Activated T-helper 17 cell treated with anti-CD3 and anti-CD28 coated beads, Interleukin-2, amount 50 U/mL, for 72 hours (primary cell): Measurements from ENCODE around the gene PLEKHA1. TPM values are rescaled to one million over a fixed set of nuclear protein-coding genes. Genes with fewer than 3 reads are reported as not detected.
A peak's percentile ranks its signal among the peaks of the same experiment; 100 is the strongest.

Source experiments
- ATAC-seq: fragments of 150-1000 bp; cut with Tn5 transposase; replicated peaks from 2 replicates; pipeline ENCODE4 v1.10.0; 2021; ENCODE audit warnings: mild to moderate bottlenecking, moderate library complexity
- H3K27ac Mint-ChIP-seq: one replicate; pipeline ENCODE4 v1.8.0; 2022; ENCODE audit warnings: mixed read lengths
- H3K27me3 Mint-ChIP-seq: one replicate; pipeline ENCODE4 v1.8.0; 2022; ENCODE audit warnings: mixed read lengths
- H3K36me3 Mint-ChIP-seq: one replicate; pipeline ENCODE4 v1.8.0; 2022; ENCODE audit warnings: low read depth, mild to moderate bottlenecking, mixed read lengths
- H3K4me1 Mint-ChIP-seq: one replicate; pipeline ENCODE4 v1.8.0; 2022; ENCODE audit warnings: mixed read lengths
- H3K4me3 Mint-ChIP-seq: one replicate; pipeline ENCODE4 v1.8.0; 2022; ENCODE audit warnings: mild to moderate bottlenecking, mixed read lengths
- H3K9me3 Mint-ChIP-seq: one replicate; pipeline ENCODE4 v1.8.0; 2022; ENCODE audit warnings: mixed read lengths
- total RNA-seq, 2 donors: library from RNA; stranded (reverse); gene quantifications; one replicate each; pipeline ENCODE4 v1.2.3, GENCODE V29; 2022

PLEKHA1 gene
- total RNA-seq, 2 donors from 2014 or later, result 2.4 to 13.9 TPM

DNA sequence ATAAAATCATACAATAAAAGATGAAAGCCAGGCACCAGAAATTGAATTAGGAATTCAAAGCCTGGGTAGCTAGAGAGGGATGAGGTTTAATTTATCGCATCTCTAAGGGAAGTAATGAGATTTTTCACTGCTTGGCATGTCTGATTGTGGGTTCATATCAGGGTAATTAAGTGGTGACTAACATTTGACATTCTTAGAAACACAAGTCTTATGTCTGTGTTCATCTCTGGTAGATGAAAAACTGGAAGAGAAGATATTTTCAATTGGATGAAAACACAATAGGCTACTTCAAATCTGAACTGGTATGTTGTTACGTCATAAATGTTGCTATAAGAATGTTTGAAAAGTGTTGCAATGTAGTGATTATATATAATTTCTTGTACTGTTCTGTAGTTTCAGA is 43.2 kb downstream of the PLEKHA1 start:
- ATAC-seq, result no peak
- Mint-ChIP-seq H3K36me3 (peaks cover 52% of the 10 kb centered on the region), H3K4me1 (peaks cover 28% of the 10 kb centered on the region), H3K4me3 (peak overlapping the region; percentile 46), H3K27me3 (no peaks in the 10 kb centered on the region), H3K27ac (peak overlapping the region; percentile 66), H3K9me3 (no peaks in the 10 kb centered on the region)

DNA sequence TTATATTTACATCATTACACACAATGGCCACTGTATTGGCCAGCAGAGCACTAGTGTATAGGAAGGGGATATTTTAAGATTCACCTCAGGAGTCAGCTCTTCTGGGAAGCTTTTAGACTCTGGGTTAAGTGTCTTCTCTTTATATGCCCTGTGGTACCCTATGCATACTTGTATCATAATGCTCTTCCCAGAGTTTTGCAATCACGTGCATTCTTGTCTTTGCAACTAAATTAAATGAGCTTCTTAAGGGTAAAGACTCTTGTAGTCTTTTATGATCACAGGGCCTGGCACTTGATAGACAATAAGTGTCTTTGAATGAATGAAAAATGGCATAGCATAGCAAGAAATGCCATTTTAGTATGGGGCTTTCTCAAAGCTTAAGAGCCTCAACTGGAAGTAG is 44.5 kb downstream of the PLEKHA1 start:
- Mint-ChIP-seq H3K27me3 (no peaks in the 10 kb centered on the region), H3K27ac (no peak overlapping the region), H3K36me3 (peaks cover 47% of the 10 kb centered on the region), H3K9me3 (no peaks in the 10 kb centered on the region), H3K4me3 (no peak overlapping the region), H3K4me1 (peaks cover 28% of the 10 kb centered on the region)
- ATAC-seq, result no peak

DNA sequence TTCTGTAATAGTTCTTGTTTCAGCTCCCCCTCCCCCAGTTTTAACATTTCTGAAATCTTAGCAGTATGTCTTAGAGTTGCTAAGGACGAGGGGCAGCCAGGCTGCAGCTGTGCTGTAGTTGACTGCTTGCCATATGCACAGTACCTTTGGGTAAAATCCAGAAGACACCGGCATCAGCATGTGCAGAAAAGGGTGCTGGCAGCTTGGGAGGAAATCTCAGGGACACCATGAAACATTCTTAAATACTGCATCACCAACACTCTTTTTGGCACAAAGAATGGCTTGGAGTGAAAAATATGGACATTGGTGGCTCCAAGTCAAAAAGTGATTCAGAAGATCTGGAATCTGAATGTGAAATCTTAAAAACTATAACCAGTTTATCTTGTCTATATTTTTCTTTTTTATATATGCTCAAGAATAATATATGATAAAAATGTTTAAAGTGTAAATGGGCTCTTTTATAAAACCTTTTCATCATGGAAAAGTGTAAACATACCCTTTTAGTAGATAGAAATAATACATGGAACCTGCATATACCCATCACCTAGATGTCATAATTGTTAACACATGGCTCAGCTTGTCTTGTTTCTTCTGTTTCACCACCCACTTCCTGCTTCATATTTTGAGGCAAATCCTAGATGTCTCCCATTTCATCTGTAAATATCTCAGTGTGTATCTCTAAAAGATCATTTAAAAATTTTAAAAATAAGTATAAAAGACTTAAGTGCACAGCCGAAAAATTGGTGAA is 45.5 kb downstream of the PLEKHA1 start:
- Mint-ChIP-seq H3K27me3 (no peaks in the 10 kb centered on the region), H3K4me3 (no peak overlapping the region), H3K27ac (peak overlapping the region; percentile 5), H3K4me1 (peaks cover 28% of the 10 kb centered on the region), H3K36me3 (peaks cover 50% of the 10 kb centered on the region), H3K9me3 (no peaks in the 10 kb centered on the region)
- ATAC-seq, result no peak

DNA sequence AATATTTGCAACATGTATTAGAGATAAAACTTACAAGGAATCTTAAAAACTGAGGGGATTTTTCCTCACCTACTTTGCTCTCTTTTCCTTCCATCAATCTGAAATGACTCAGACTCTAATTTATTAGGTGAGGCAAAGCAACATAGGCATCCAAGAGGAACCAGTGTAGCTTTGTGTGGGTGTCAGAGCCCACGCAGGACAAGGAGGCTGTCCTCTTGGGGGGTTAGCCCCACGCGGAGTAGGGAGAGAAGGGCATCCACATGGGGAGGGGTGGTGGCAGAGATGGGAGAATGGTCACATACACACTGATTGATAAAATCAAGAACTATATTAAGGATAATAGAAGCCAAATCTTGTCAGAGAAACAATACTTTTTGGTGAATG is 46.1 kb downstream of the PLEKHA1 start:
- Mint-ChIP-seq H3K4me3 (peak overlapping the region; percentile 11), H3K27ac (peak overlapping the region; percentile 5), H3K27me3 (no peaks in the 10 kb centered on the region), H3K9me3 (no peaks in the 10 kb centered on the region), H3K4me1 (peaks cover 28% of the 10 kb centered on the region), H3K36me3 (peaks cover 50% of the 10 kb centered on the region)
- no peak for ATAC-seq

- Mint-ChIP-seq H3K9me3 (no peaks in the 10 kb centered on the region), H3K27me3 (no peaks in the 10 kb centered on the region), H3K36me3 (peaks cover 49% of the 10 kb centered on the region), H3K4me3 (peak overlapping the region; percentile 11), H3K4me1 (peaks cover 23% of the 10 kb centered on the region), H3K27ac (peak overlapping the region; percentile 5)
- peak; percentile 30 for ATAC-seq
These were observed 46.6 kb downstream of the PLEKHA1 start for GRCh38 chr10:122421054-122421625.

GRCh38 chr10:122421742-122422141 is 47.2 kb downstream of the PLEKHA1 start:
- H3K27ac Mint-ChIP-seq, result peak overlapping the region; percentile 28

GRCh38 chr10:122422266-122422989 is 47.9 kb downstream of the PLEKHA1 start:
- Mint-ChIP-seq H3K4me3 (no peak overlapping the region), H3K27me3 (no peaks in the 10 kb centered on the region), H3K27ac (peak overlapping the region; percentile 28), H3K4me1 (peaks cover 21% of the 10 kb centered on the region), H3K36me3 (peaks cover 47% of the 10 kb centered on the region), H3K9me3 (no peaks in the 10 kb centered on the region)
- peak; percentile 85 for ATAC-seq

More at GRCh38 chr10:122421742-122422141, 47.2 kb downstream of the PLEKHA1 start:
- Mint-ChIP-seq H3K36me3 (peaks cover 48% of the 10 kb centered on the region), H3K9me3 (no peaks in the 10 kb centered on the region), H3K27me3 (no peaks in the 10 kb centered on the region), H3K4me1 (peaks cover 21% of the 10 kb centered on the region), H3K4me3 (no peak overlapping the region)
- ATAC-seq, result peak; percentile 49

GRCh38 chr10:122424059-122424458 is 49.6 kb downstream of the PLEKHA1 start:
- Mint-ChIP-seq H3K9me3 (no peaks in the 10 kb centered on the region), H3K36me3 (peaks cover 46% of the 10 kb centered on the region), H3K27me3 (no peaks in the 10 kb centered on the region), H3K4me3 (no peak overlapping the region), H3K27ac (no peak overlapping the region), H3K4me1 (peaks cover 21% of the 10 kb centered on the region)
- no peak for ATAC-seq

- no peaks in the 10 kb centered on the region for H3K9me3 Mint-ChIP-seq
- H3K4me1 Mint-ChIP-seq, result peaks cover 8% of the 10 kb centered on the region
- H3K27ac Mint-ChIP-seq, result no peak overlapping the region
- H3K27me3 Mint-ChIP-seq, result no peaks in the 10 kb centered on the region
- no peak overlapping the region for H3K4me3 Mint-ChIP-seq
- no peak for ATAC-seq
- H3K36me3 Mint-ChIP-seq, result peaks cover 58% of the 10 kb centered on the region
These were observed 52.3 kb downstream of the PLEKHA1 start for GRCh38 chr10:122426829-122427228.

DNA sequence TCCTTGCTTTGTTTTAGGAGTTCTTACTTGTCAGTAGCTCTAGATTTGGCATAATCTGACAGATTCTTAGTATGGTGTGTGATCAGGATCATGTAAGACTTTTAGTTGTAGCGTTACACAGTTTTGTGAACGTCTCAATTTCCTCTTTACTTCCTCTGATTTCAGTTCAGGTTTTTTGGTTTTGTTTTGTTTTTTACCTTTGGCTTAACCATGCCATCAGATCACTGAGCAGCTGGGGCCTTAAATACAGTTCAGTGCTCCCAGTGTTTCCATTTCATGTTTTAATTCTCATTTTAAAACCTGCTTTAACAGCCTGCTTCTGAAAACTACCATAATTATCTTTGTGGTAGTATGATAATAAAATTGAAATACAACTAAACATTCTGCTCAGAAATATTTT is 52.8 kb downstream of the PLEKHA1 start:
- Mint-ChIP-seq H3K36me3 (peaks cover 58% of the 10 kb centered on the region), H3K27me3 (no peaks in the 10 kb centered on the region), H3K9me3 (no peaks in the 10 kb centered on the region), H3K4me1 (peaks cover 3% of the 10 kb centered on the region), H3K4me3 (no peak overlapping the region), H3K27ac (no peak overlapping the region)
- ATAC-seq, result no peak

- H3K4me1 Mint-ChIP-seq, result no peaks in the 10 kb centered on the region
- no peak overlapping the region for H3K4me3 Mint-ChIP-seq
- no peaks in the 10 kb centered on the region for H3K9me3 Mint-ChIP-seq
- no peak for ATAC-seq
- H3K27me3 Mint-ChIP-seq, result no peaks in the 10 kb centered on the region
- no peak overlapping the region for H3K27ac Mint-ChIP-seq
- H3K36me3 Mint-ChIP-seq, result peaks cover 11% of the 10 kb centered on the region
These were observed 60.8 kb downstream of the PLEKHA1 start for GRCh38 chr10:122435212-122435827.

DNA sequence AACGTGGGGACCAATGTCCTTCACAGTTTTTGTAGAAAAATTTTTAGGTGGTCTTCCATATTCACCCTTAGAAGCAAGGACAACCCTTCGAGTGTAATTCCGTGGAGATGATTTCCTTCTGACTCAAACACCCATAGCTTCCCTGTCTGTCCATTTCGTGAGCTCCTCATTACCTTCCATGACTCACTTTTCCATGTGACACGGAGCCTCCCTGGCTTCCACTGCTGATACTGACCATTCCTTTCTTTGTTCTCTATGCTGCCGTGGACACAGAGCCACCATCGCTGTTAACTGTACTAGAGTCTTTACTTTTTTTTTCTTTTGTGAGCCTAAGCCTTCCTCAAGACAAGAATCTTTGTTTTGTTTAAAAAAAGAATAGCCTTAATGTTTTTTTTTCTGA is 67.5 kb downstream of the PLEKHA1 start:
- Mint-ChIP-seq H3K36me3 (no peaks in the 10 kb centered on the region), H3K27me3 (no peaks in the 10 kb centered on the region), H3K4me1 (no peaks in the 10 kb centered on the region), H3K4me3 (no peak overlapping the region), H3K9me3 (no peaks in the 10 kb centered on the region), H3K27ac (no peak overlapping the region)
- no peak for ATAC-seq

GRCh38 chr10:122445469-122445868 is 71.0 kb downstream of the PLEKHA1 start:
- Mint-ChIP-seq H3K4me1 (no peaks in the 10 kb centered on the region), H3K27me3 (no peaks in the 10 kb centered on the region), H3K36me3 (no peaks in the 10 kb centered on the region), H3K9me3 (no peaks in the 10 kb centered on the region), H3K4me3 (no peak overlapping the region), H3K27ac (no peak overlapping the region)
- ATAC-seq, result no peak

- H3K4me3 Mint-ChIP-seq, result no peak overlapping the region
- no peak for ATAC-seq
- no peaks in the 10 kb centered on the region for H3K9me3 Mint-ChIP-seq
- no peak overlapping the region for H3K27ac Mint-ChIP-seq
- H3K36me3 Mint-ChIP-seq, result no peaks in the 10 kb centered on the region
- H3K4me1 Mint-ChIP-seq, result no peaks in the 10 kb centered on the region
- H3K27me3 Mint-ChIP-seq, result peaks cover 4% of the 10 kb centered on the region
These were observed 71.4 kb downstream of the PLEKHA1 start for GRCh38 chr10:122445904-122446303.
